Adrenal gland (tissue), 12 donors: Measurements from ENCODE around the gene KRTAP12-3. TPM values are rescaled to one million over a fixed set of nuclear protein-coding genes. Genes with fewer than 3 reads are reported as not detected.
"Not testable (repeated sequence)": the region's sequence is repeated elsewhere in the genome, so short reads cannot be mapped to it uniquely, and the experiment has no call there.

Experiments
- DNase-seq, 7 donors: peaks; one replicate each; pipeline ENCODE4 v3.0.0-alpha.2; 2019 to 2020
- H3K27ac ChIP-seq, 5 donors: fragments of 200-600 bp; sonication (generic) in 4 of 5; 1 replicate in 3 of 5; 2 replicates in 2 of 5; pipeline versions ENCODE4 v1.5.1 to v1.8.0; 2016 to 2020; ENCODE audit warnings: mild to moderate bottlenecking in 1 of 5
- H3K27me3 ChIP-seq: fragments of 200-600 bp; 2 replicates; pipeline ENCODE4 v1.8.0; 2021
- H3K36me3 ChIP-seq, 2 donors: fragments of 200-600 bp; replicated peaks in 1 of 2; 1 replicate in 1 of 2; 2 replicates in 1 of 2; pipeline versions ENCODE4 v1.5.1 to v1.8.0; 2018 to 2022
- H3K4me1 ChIP-seq, 2 donors: fragments of 200-600 bp; replicated peaks in 1 of 2; 1 replicate in 1 of 2; 2 replicates in 1 of 2; pipeline versions ENCODE4 v1.5.1 to v1.8.0; 2018 to 2021
- H3K4me3 ChIP-seq, 4 donors: fragments of 200-600 bp; sonication (generic) in 3 of 4; one replicate each; pipeline ENCODE4 v1.5.1; 2016 to 2018
- H3K9me3 ChIP-seq, 3 donors: fragments of 200-600 bp; sonication (generic) in 1 of 3; replicated peaks in 1 of 3; 1 replicate in 2 of 3; 2 replicates in 1 of 3; pipeline versions ENCODE4 v1.5.1 to v1.8.0; 2016 to 2021
- CTCF ChIP-seq, 6 experiments: fragments of 450-650 bp in 4 of 6; fragments of 200-600 bp in 2 of 6; sonication (generic) in 1 of 6; IDR thresholded peaks; 1 replicate in 5 of 6; 2 replicates in 1 of 6; pipeline versions ENCODE4 v1.5.1 to v1.8.0; 2016 to 2021; ENCODE audit warnings: antibody characterized with exemption in 6 of 6, mild to moderate bottlenecking in 2 of 6, moderate library complexity in 1 of 6
- POLR2A ChIP-seq, 2 donors: fragments of 450-650 bp; IDR thresholded peaks; one replicate each; pipeline ENCODE4 v1.6.1; 2017; ENCODE audit warnings: antibody characterized with exemption in 2 of 2, mild to moderate bottlenecking in 2 of 2, moderate library complexity in 1 of 2
- WGBS, 4 donors: extraction: QIAGEN DNeasy Blood & Tissue Kit in 2 of 4; methylation state at CpG; one replicate each; pipeline versions ENCODE4 v1.1.5 to v1.1.7; 2013 to 2017; 5-methylcytosine and 5-hydroxymethylcytosine counted together
- intact Hi-C, 2 donors: fragments of 100-400 bp; cut with DNase I; formaldehyde crosslinking; loops; one replicate each; pipeline versions ENCODE4 v1.14.1 to v1.15.0; 2022 to 2023
- polyA plus RNA-seq, 3 donors: library from polyadenylated mRNA; stranded (reverse); fragments of 200-250 nt in 2 of 3; fragments of 350-450 nt in 1 of 3; fragmentation: Illumina TruSeq in 1 of 3; extraction: RNeasy Lipid Tissue Mini Kit (QIAGEN cat#74804) in 1 of 3; gene quantifications; one replicate each; pipeline ENCODE4 v1.2.3, GENCODE V29; 2013 to 2014
- total RNA-seq, 9 donors: library from RNA; depleted of rRNA in 4 of 9; stranded (reverse); fragments of >200 nt in 4 of 9; fragments of 120-200 nt in 1 of 9; fragmentation: NEBNext Ultra II Directional in 1 of 9; extraction: Animal tissue kit (Norgen Biotek cat#: 25700) in 1 of 9; gene quantifications; one replicate each; pipeline versions ENCODE4 v1.1.0 to v1.2.4, GENCODE V29; 2013 to 2023
- donor health status: healthy with polysubstance abuse.
- donor health status: Bipolar disorder and iron deficiency.
- donor health status: DM: yes; HTN: yes; CAD: no.
- donor health status: DM: no; HTN: no; CAD: no.
- donor health status: DM: no; HTN: no; CAD: no.
- donor health status: DM: yes; HTN: yes; CAD: no.

The KRTAP12-3 gene
- total and polyA plus RNA-seq, 12 donors: not detected

GRCh38 chr21:44658541-44658910, 794 bp downstream of the KRTAP12-3 start:
- WGBS, 4 donors: 68 to 82% (median 73%) methylated on average over 5 of the region's 5 CpGs
- Histone ChIP-seq H3K27ac (no peak overlapping the region), H3K27me3 (peaks cover 3% of the 10 kb centered on the region), H3K4me3 (no peak overlapping the region), H3K4me1 (no peaks in the 10 kb centered on the region), H3K9me3 (no peaks in the 10 kb centered on the region), H3K36me3 (no peaks in the 10 kb centered on the region)
- intact Hi-C loops: no loop called here
- DNase-seq: no peak
- no peak for TF ChIP-seq CTCF (IDR thresholded peaks at IDR 0.05)
- no peak for TF ChIP-seq POLR2A (IDR thresholded peaks at IDR 0.05)

GRCh38 chr21:44658913-44659595, 1.3 kb downstream of the KRTAP12-3 start:
- no peak for TF ChIP-seq CTCF (IDR thresholded peaks at IDR 0.05)
- TF ChIP-seq POLR2A (IDR thresholded peaks at IDR 0.05): no peak
- Histone ChIP-seq H3K9me3 (no peaks in the 10 kb centered on the region), H3K4me1 (no peaks in the 10 kb centered on the region), H3K36me3 (no peaks in the 10 kb centered on the region), H3K27me3 (peaks cover 3% of the 10 kb centered on the region), H3K4me3 (no peak overlapping the region), H3K27ac (no peak overlapping the region)
- intact Hi-C loops: no loop called here
- no peak for DNase-seq
- 49 to 66% (median 58%) methylated on average over 11 of the region's 11 CpGs for WGBS, 4 donors

GRCh38 chr21:44661567-44661966, 3.8 kb downstream of the KRTAP12-3 start:
- H3K4me3 ChIP-seq, H3K9me3 ChIP-seq, H3K36me3 ChIP-seq, H3K27ac ChIP-seq, intact Hi-C loops, H3K27me3 ChIP-seq, H3K4me1 ChIP-seq: not testable (repeated sequence)
- 37 to 55% (median 44%) methylated on average over 7 of the region's 7 CpGs for WGBS, 4 donors
- DNase-seq: peak in 1 of 7 donors; percentile 3

- Histone ChIP-seq H3K4me1 (no peaks in the 10 kb centered on the region), H3K36me3 (no peaks in the 10 kb centered on the region), H3K27me3 (no peaks in the 10 kb centered on the region), H3K9me3 (no peaks in the 10 kb centered on the region), H3K27ac (no peak overlapping the region), H3K4me3 (no peak overlapping the region)
- intact Hi-C loops: no loop called here
- TF ChIP-seq POLR2A (IDR thresholded peaks at IDR 0.05) (no peak), CTCF (IDR thresholded peaks at IDR 0.05) (no peak)
- DNase-seq: peak in 1 of 7 donors; percentile 23
- WGBS, 4 donors: 73 to 79% (median 76%) methylated on average over 4 to 5 of the region's 5 CpGs
Observed at GRCh38 chr21:44664691-44665090, 7.0 kb downstream of the KRTAP12-3 start.
